ENCODE results near the gene ADCY10. TPM values are rescaled to one million over a fixed set of nuclear protein-coding genes. Genes with fewer than 3 reads are reported as not detected.

ADCY10 gene
- total RNA-seq, 4 donors from 2014 or later, result 1.2 to 4.9 (median 2.4) TPM; not detected in 1

DNA sequence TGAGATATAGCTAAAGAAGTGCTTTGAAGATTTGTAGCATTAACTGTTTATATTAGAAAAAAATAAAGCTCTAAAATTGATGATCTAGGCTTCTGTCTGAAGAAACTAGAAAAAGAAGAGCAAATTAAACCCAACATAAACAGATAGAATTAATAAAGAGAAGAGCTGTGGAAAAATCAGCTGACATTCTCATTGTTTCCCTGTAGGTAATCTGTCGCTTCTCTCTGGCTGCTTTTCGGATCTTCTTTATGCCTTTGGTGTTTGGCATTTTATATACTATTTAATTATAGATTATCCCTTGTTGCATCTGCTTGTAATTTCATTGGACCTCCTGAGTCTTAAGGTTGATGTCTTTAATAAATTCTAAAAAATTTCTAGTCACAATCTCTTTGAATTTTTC lies 132.4 kb downstream of the ADCY10 start:
- Histone ChIP-seq H3K4me3 (no peak overlapping the region), H3K4me1 (no peaks in the 10 kb centered on the region), H3K36me3 (peaks cover 0 to 13% (median 0%) of the 10 kb centered on the region in 3 donors), H3K27ac (no peak overlapping the region), H3K27me3 (no peaks in the 10 kb centered on the region), H3K9me3 (no peaks in the 10 kb centered on the region)
- DNase-seq, result no peak
- no peak for TF ChIP-seq POLR2A (IDR thresholded peaks at IDR 0.05)
- TF ChIP-seq, protein P1, sequence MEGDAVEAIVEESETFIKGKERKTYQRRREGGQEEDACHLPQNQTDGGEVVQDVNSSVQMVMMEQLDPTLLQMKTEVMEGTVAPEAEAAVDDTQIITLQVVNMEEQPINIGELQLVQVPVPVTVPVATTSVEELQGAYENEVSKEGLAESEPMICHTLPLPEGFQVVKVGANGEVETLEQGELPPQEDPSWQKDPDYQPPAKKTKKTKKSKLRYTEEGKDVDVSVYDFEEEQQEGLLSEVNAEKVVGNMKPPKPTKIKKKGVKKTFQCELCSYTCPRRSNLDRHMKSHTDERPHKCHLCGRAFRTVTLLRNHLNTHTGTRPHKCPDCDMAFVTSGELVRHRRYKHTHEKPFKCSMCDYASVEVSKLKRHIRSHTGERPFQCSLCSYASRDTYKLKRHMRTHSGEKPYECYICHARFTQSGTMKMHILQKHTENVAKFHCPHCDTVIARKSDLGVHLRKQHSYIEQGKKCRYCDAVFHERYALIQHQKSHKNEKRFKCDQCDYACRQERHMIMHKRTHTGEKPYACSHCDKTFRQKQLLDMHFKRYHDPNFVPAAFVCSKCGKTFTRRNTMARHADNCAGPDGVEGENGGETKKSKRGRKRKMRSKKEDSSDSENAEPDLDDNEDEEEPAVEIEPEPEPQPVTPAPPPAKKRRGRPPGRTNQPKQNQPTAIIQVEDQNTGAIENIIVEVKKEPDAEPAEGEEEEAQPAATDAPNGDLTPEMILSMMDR (IDR thresholded peaks at IDR 0.05), result no peak

- no peak for DNase-seq
- TF ChIP-seq, protein P1 (IDR thresholded peaks at IDR 0.05), result no peak
- no peak for TF ChIP-seq POLR2A (IDR thresholded peaks at IDR 0.05)
- Histone ChIP-seq H3K27ac (no peak overlapping the region), H3K36me3 (peaks cover 0 to 41% (median 0%) of the 10 kb centered on the region in 3 donors), H3K4me1 (no peaks in the 10 kb centered on the region), H3K27me3 (no peaks in the 10 kb centered on the region), H3K9me3 (no peaks in the 10 kb centered on the region), H3K4me3 (no peak overlapping the region)
Measured at GRCh38 chr1:167777269-167777650, 136.7 kb downstream of the ADCY10 start.

GRCh38 chr1:167776616-167777268 lies 137.2 kb downstream of the ADCY10 start:
- H3K4me1 ChIP-seq, result no peaks in the 10 kb centered on the region
- TF ChIP-seq, protein P1 (IDR thresholded peaks at IDR 0.05), result no peak
- no peak for TF ChIP-seq POLR2A (IDR thresholded peaks at IDR 0.05)
- DNase-seq, result no peak
- H3K27me3 ChIP-seq, result no peaks in the 10 kb centered on the region
- H3K9me3 ChIP-seq, result no peaks in the 10 kb centered on the region
- H3K27ac ChIP-seq, result no peak overlapping the region
- H3K36me3 ChIP-seq, result peaks cover 0 to 46% (median 0%) of the 10 kb centered on the region in 3 donors
- no peak overlapping the region for H3K4me3 ChIP-seq

DNA sequence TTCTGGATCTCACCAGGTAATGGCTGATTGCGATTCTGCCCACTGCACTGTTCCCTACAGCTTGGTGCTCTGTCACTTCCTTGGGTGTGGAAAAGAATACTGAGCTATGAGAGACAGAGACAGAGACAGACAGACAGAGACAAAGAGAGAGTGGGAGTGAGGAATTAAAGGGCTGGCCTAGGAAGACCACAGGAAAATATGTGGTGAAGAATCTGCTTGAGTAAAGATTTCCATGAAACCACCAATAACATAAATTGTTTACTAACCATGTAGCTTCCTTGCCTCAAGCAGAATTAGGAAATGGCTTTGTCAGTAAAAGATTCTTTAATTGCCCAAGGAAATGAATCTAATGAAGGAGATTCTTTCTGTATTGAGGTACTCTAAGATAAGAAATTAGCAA lies 137.8 kb downstream of the ADCY10 start:
- no peaks in the 10 kb centered on the region for H3K27me3 ChIP-seq
- H3K36me3 ChIP-seq, result peaks cover 0 to 49% (median 0%) of the 10 kb centered on the region in 3 donors
- TF ChIP-seq, protein P1 (IDR thresholded peaks at IDR 0.05), result no peak
- TF ChIP-seq POLR2A (IDR thresholded peaks at IDR 0.05), result no peak
- no peak overlapping the region for H3K27ac ChIP-seq
- DNase-seq, result no peak
- H3K9me3 ChIP-seq, result no peaks in the 10 kb centered on the region
- no peak overlapping the region for H3K4me3 ChIP-seq
- no peaks in the 10 kb centered on the region for H3K4me1 ChIP-seq

- H3K36me3 ChIP-seq, result peaks cover 0 to 54% (median 0%) of the 10 kb centered on the region in 3 donors
- H3K4me3 ChIP-seq, result no peak overlapping the region
- TF ChIP-seq POLR2A (IDR thresholded peaks at IDR 0.05), result no peak
- TF ChIP-seq, protein P1 (IDR thresholded peaks at IDR 0.05), result no peak
- no peak for DNase-seq
- no peak overlapping the region for H3K27ac ChIP-seq
- no peaks in the 10 kb centered on the region for H3K4me1 ChIP-seq
- H3K27me3 ChIP-seq, result no peaks in the 10 kb centered on the region
- no peaks in the 10 kb centered on the region for H3K9me3 ChIP-seq
Measured at GRCh38 chr1:167775178-167775577, 138.8 kb downstream of the ADCY10 start.

Measured in Peyer's patch (tissue), 4 donors.